Liver (tissue), 3 donors: ENCODE measurements around the gene TOMM40L.

ENCODE experiments used
- ATF3 ChIP-seq: IDR thresholded peaks from 2 replicates; pipeline ENCODE4 v1.6.1; 2016; ENCODE audit warnings: antibody characterized with exemption
- CTCF ChIP-seq: fragments of 150-350 bp; IDR thresholded peaks from 2 replicates; pipeline ENCODE4 v1.5.1; 2017; ENCODE audit warnings: improper control_type of control experiment, low read depth, low read length; ENCODE audit not compliant: missing input control
- EGR1 ChIP-seq, 2 donors: IDR thresholded peaks; 2 replicates each; pipeline ENCODE4 v1.6.1; 2016 to 2018; ENCODE audit warnings: antibody characterized with exemption in 2 of 2, low read depth in 2 of 2
- GABPA ChIP-seq, 2 donors: IDR thresholded peaks in 1 of 2; conservative IDR thresholded peaks in 1 of 2; 2 replicates each; pipeline ENCODE4 v1.6.1; 2016; ENCODE audit warnings: antibody characterized with exemption in 2 of 2, mild to moderate bottlenecking in 1 of 2, moderate library complexity in 1 of 2
- JUND ChIP-seq, 2 donors: IDR thresholded peaks; 2 replicates each; pipeline ENCODE4 v1.6.1; 2016; ENCODE audit warnings: antibody characterized with exemption in 2 of 2
- RAD21 ChIP-seq, 2 donors: IDR thresholded peaks; 2 replicates each; pipeline ENCODE4 v1.6.1; 2016; ENCODE audit warnings: antibody characterized with exemption in 2 of 2, mild to moderate bottlenecking in 2 of 2
- REST ChIP-seq: IDR thresholded peaks from 2 replicates; pipeline ENCODE4 v1.6.1; 2016; ENCODE audit warnings: antibody characterized with exemption, mild to moderate bottlenecking
- TAF1 ChIP-seq: conservative IDR thresholded peaks from 2 replicates; pipeline ENCODE4 v1.6.1; 2016; ENCODE audit warnings: antibody characterized with exemption, mild to moderate bottlenecking
- YY1 ChIP-seq: IDR thresholded peaks from 2 replicates; pipeline ENCODE4 v1.6.1; 2016; ENCODE audit warnings: antibody characterized with exemption, mild to moderate bottlenecking
- ZBTB33 ChIP-seq: IDR thresholded peaks from 2 replicates; pipeline ENCODE4 v1.6.1; 2016; ENCODE audit warnings: antibody characterized with exemption
- donor health status: healthy.
- donor health status: healthy.

GRCh38 chr1:161187311-161187710, 38.5 kb upstream of the TOMM40L start:
- TF ChIP-seq CTCF (no peak), YY1 (no peak), GABPA (IDR thresholded peaks at IDR 0.05 in 1 of 2, conservative IDR thresholded peaks at IDR 0.05 in 1 of 2) (no peak), ATF3 (no peak), ZBTB33 (no peak), TAF1 (no peak), REST (no peak), EGR1 (IDR thresholded peaks at IDR 0.05; ENCODE audit: low read depth in 2 of 2) (no peak), RAD21 (IDR thresholded peaks at IDR 0.05) (no peak), JUND (IDR thresholded peaks at IDR 0.05) (no peak)
